Kidney tubule cell (primary cell): ENCODE results near the gene ALG14.

Source experiments
- DNase-seq: peaks from one replicate; pipeline ENCODE4 v3.0.0-alpha.2; 2018; ENCODE audit warnings: low spot score

ALG14 gene

GRCh38 chr1:94980582-94981574 is 91.9 kb downstream of the ALG14 start:
- DNase-seq = no peak

GRCh38 chr1:94979656-94980581 is 92.8 kb downstream of the ALG14 start:
- no peak for DNase-seq

- DNase-seq = no peak
These were observed 93.6 kb downstream of the ALG14 start for GRCh38 chr1:94979131-94979530.

GRCh38 chr1:94978401-94978800 is 94.3 kb downstream of the ALG14 start:
- no peak for DNase-seq

- DNase-seq = no peak
These were observed 95.7 kb downstream of the ALG14 start for GRCh38 chr1:94976971-94977548.

GRCh38 chr1:94974824-94975223 is 97.9 kb downstream of the ALG14 start:
- DNase-seq = peak; percentile 97

- DNase-seq = peak; percentile 93
These were observed 98.5 kb downstream of the ALG14 start for GRCh38 chr1:94974241-94974640.

- DNase-seq = no peak
These were observed 99.3 kb downstream of the ALG14 start for GRCh38 chr1:94973309-94973922.

GRCh38 chr1:94971491-94971924 is 101.2 kb downstream of the ALG14 start:
- peak; percentile 84 for DNase-seq

GRCh38 chr1:94970783-94971182 is 102.0 kb downstream of the ALG14 start:
- DNase-seq = no peak

- DNase-seq = no peak
These were observed 103.6 kb downstream of the ALG14 start for GRCh38 chr1:94969137-94969536.

- no peak for DNase-seq
These were observed 106.7 kb downstream of the ALG14 start for GRCh38 chr1:94966033-94966432.

GRCh38 chr1:94963864-94964263 is 108.9 kb downstream of the ALG14 start:
- no peak for DNase-seq

GRCh38 chr1:94962409-94963265 is 110.1 kb downstream of the ALG14 start:
- peak; percentile 81 for DNase-seq

GRCh38 chr1:94961988-94962387 is 110.8 kb downstream of the ALG14 start:
- no peak for DNase-seq

- no peak for DNase-seq
These were observed 111.2 kb downstream of the ALG14 start for GRCh38 chr1:94961582-94961981.

GRCh38 chr1:94958081-94958480 is 114.7 kb downstream of the ALG14 start:
- no peak for DNase-seq

- no peak for DNase-seq
These were observed 116.8 kb downstream of the ALG14 start for GRCh38 chr1:94955767-94956632.
